SK-N-MC (cell line): ENCODE results near the gene UBXN2A.

Experiments used
- EZH2 ChIP-seq: fragments of 200-600 bp; sonication (generic); IDR thresholded peaks from one replicate; pipeline ENCODE4 v1.6.1; 2017; ENCODE audit warnings: antibody characterized with exemption
- POLR2AphosphoS5 ChIP-seq: IDR thresholded peaks from 2 replicates; pipeline ENCODE4 v1.6.1; 2012; ENCODE audit warnings: mild to moderate bottlenecking, low read depth, low read length, borderline replicate concordance

- TF ChIP-seq POLR2AphosphoS5 (no peak), EZH2 (no peak)
Observed at GRCh38 chr2:23940718-23941620, 706 bp downstream of the UBXN2A start.
